IPS DF 19.7 (cell line): ENCODE results near the gene PDLIM7.
"Not testable (repeated sequence)": the region's sequence is repeated elsewhere in the genome, so short reads cannot be mapped to it uniquely, and the experiment has no call there.

Experiments used
- DNase-seq: peaks from one replicate; pipeline ENCODE4 v3.0.0-alpha.2; 2013; ENCODE audit warnings: low read depth, low spot score

PDLIM7 gene

GRCh38 chr5:177497292-177498012, at the start of gene PDLIM7:
TSS of gene PDLIM7 (minus strand) at chr5:177497604. CDS start at chr5:177496512, 1,092 bp downstream.
- DNase-seq = peak; percentile 85

- no peak for DNase-seq
Observed at GRCh38 chr5:177546258-177546741, 48.9 kb upstream of the PDLIM7 start.

- DNase-seq = no peak
Observed at GRCh38 chr5:177545487-177546257, 48.3 kb upstream of the PDLIM7 start.

- DNase-seq = no peak
Observed at GRCh38 chr5:177542816-177543465, 45.5 kb upstream of the PDLIM7 start.

- DNase-seq = no peak
Observed at GRCh38 chr5:177540438-177540837, 43.0 kb upstream of the PDLIM7 start.

- no peak for DNase-seq
Observed at GRCh38 chr5:177539411-177539810, 42.0 kb upstream of the PDLIM7 start.

GRCh38 chr5:177538876-177539275, 41.5 kb upstream of the PDLIM7 start:
- DNase-seq = no peak

GRCh38 chr5:177537389-177538361, 40.3 kb upstream of the PDLIM7 start:
- no peak for DNase-seq

GRCh38 chr5:177536386-177536785, 39.0 kb upstream of the PDLIM7 start:
- no peak for DNase-seq

- no peak for DNase-seq
Observed at GRCh38 chr5:177535125-177535524, 37.7 kb upstream of the PDLIM7 start.

- DNase-seq = not testable (repeated sequence)
Observed at GRCh38 chr5:177534433-177534832, 37.0 kb upstream of the PDLIM7 start.

- no peak for DNase-seq
Observed at GRCh38 chr5:177531209-177531940, 34.0 kb upstream of the PDLIM7 start.

- no peak for DNase-seq
Observed at GRCh38 chr5:177530638-177531037, 33.2 kb upstream of the PDLIM7 start.

GRCh38 chr5:177529247-177530203, 32.1 kb upstream of the PDLIM7 start:
- no peak for DNase-seq

GRCh38 chr5:177528631-177529030, 31.2 kb upstream of the PDLIM7 start:
- no peak for DNase-seq

GRCh38 chr5:177527595-177527994, 30.2 kb upstream of the PDLIM7 start:
- no peak for DNase-seq

GRCh38 chr5:177526791-177527190, 29.4 kb upstream of the PDLIM7 start:
- no peak for DNase-seq

- no peak for DNase-seq
Observed at GRCh38 chr5:177526191-177526590, 28.8 kb upstream of the PDLIM7 start.

GRCh38 chr5:177524941-177525655, 27.7 kb upstream of the PDLIM7 start:
- no peak for DNase-seq
